Anterior cingulate cortex (tissue), 58 donors: Measurements from ENCODE around the gene HIPK2.

Source experiments
- DNase-seq, 58 donors: peaks; one replicate each; lab custom pipeline; 2025; lab: John Stamatoyannopoulos, UW

The HIPK2 gene

DNA sequence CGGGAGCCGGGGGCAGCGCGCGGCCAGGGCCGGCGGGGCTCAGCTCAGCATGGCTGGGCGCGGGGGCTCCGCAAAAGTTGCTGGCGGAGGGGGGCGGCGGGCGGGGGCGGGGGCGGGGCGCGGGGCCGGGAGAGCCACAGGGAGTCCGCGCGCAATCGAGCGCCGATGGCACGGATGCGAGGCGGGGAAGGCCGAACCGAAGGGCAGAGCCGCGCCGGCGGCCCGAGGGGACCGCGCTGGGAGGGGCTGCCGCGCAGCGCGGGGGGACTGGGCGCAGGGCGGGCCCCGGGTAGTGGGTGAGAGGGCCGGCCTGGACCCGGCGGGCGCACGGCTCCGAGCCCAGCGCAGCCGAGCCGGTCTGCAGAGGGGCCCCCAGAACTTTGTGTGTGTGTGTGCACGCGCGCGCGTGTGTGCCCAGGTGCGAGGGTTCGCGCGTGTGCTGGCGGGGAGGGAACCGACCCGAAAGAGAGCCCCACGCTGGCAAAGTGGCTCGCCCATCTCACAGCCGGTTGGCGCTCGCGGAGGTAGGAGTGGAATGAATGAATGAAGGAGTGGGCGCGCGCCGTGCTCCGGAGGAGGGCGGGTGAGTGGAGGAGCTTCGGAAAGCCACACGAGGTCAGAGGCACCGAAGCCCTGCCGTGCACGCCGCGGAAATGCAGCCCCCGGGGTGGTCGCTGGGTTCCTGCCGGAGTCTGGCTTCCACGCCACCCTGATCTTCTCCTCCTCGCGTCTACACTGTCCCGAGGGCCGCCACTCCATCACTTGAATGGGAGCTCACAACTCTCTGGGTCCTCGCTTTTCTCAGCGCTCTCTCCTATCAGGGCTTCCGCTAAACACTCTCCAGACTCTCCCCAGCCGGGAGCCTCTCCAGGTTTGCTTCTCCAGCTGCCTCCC lies at the start of gene HIPK2:
Gene HIPK2, minus strand, starts transcription at position 51 of the 894 bp plus-strand sequence. CDS start 375 bp downstream, outside the sequence.
- DNase-seq = peak in 53 of 58 donors; percentile 19 to 83 (median 62)

DNA sequence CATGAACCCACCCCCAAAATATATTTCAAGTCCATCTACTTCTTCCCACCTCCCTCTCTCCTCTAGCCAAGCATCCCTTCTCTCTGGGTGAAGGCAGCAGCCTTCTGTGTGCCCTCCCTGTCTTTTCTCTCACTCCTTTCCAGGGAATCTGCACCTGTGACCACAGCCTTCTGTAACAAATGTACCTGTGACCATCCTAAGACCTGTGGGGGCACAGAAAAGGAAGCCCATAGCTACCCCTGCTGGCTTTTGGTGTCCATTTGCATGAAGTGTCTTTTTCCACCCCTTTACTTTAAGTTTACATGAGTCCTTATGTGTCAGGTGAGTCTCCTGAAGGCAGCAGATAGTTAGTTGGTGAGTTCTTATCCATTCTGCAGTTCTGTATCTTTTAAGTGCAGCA lies 49.2 kb upstream of the HIPK2 start:
- DNase-seq = no peak

- no peak for DNase-seq
Measured at GRCh38 chr7:139825666-139826290, 48.0 kb upstream of the HIPK2 start.

DNA sequence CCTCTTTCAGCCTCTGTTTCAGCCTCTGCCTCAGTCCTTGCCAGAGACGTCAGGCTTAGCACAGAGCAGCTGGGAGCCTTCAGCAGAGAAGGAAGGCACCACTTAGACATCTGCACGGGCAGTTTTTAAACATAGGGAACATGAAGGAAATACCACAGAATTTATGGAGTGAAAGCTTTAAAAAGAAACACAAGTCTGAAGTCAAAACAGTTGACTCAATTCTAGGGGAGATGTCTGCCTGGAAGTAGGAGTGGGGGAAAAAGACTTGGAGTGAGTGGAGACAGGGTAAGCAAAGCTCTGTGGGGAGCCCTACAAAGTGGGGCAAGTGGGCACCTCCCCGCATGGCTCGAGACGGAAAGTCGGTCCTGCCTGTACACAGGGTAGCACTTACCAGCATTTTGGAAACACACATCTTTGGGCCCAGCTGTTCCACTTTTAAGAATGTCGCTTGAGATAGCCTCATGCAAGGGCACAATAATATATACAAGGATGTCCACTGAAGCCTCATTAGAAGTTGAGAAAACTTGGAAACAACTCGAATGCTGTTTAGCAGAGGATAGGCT lies 46.2 kb upstream of the HIPK2 start:
- DNase-seq = peak in 1 of 58 donors; percentile 8

GRCh38 chr7:139822855-139823254 lies 45.1 kb upstream of the HIPK2 start:
- no peak for DNase-seq

DNA sequence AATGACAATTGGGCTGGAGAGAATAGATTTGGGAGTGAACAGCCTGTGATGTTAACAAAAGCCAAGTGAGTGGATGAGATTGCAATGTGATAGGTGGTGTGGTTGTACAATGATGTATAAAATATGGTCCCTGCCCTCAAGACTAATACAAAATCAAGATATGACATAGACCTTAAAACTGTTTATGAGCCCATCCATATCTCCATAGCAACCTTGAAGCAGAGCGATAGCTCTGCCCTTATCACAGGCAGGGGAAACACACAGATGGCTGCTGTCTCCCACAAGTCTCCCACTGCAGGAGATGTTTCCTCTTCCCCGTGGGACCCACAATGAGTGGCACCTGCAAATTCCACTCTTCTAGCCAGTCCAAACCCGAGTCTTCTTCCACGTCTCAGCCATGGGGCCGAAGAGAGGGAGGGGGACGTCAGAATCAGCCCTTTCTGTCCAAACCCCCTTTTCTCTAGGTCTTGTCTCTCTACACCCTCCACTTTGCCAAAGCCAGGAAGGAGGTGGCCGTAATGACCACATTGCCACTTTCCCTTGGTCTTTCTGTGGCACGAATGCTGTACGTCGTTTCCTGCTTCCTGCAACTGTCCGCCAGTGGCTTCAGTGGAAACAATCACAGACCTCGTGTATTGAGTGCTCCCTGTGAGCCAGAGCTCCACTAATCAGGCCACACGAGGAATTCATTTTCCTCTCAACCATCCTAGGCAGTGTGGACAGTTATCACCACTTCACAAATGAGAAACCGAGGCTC lies 43.7 kb upstream of the HIPK2 start:
- no peak for DNase-seq

- DNase-seq = no peak
Measured at GRCh38 chr7:139820089-139820488, 42.3 kb upstream of the HIPK2 start.

GRCh38 chr7:139817249-139817648 lies 39.5 kb upstream of the HIPK2 start:
- DNase-seq = no peak

DNA sequence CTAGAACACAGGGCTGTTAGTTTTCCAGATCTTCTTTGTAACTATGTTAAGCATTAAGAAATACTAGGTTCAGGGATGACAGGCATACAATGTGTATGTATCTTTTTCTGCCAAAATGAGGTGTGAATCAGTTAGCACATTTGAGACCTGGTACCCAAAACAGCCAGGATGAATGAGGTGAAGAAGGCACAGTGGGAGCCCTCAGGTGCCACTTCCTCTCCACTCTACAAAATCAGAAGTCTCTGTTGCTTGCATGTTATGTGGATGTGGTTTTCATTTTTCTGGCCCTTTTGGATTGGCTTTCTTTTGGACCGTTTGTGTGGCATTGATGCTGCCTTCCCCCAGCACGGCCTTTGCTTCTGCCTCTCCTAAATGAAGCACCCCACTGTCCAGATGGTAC lies 35.9 kb upstream of the HIPK2 start:
- DNase-seq = no peak

DNA sequence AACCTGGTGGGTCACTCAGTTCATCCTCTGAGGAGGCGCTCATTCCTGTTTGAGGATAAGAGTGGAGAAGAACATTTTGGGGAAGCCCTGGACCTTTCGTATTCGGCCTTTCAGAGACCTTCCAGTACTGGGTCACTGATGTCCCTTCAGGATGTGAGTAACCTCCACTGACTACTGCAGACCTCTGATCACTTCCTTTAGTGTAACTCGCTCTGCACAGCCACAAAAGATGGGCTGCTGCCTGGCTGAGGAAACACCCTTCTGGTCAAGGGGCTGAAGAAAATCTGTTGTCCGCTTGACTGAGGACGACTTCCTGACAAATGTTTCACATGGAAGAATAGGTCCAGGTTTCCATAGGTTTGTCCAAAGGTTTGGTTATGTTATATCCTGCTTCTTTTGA lies 35.4 kb upstream of the HIPK2 start:
- no peak for DNase-seq

- DNase-seq = no peak
Measured at GRCh38 chr7:139811066-139811465, 33.3 kb upstream of the HIPK2 start.

DNA sequence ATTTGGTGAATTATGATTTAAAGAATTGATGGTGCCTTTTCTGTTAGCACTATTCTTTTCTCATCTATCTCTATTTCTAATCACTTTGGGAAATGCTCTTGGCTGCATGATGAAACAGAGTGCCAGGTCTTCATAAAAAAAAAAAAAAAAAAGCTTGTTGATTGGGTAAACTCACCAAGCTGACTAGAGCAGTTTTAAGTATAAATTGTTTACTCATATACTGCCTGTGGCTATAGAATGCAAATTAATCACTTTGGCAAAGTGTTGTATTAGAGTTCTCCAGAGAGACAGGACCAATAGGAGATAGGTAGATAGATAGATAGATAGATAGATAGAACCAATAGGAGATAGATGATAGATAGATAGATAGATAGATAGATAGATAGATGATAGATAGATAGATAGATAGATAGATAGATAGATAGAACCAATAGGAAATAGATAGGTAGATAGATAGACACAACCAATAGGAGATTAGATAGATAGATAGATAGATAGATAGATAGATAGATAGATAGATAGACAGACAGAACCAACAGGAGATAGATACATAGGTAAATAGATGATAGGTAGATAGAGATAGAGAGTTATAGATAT lies 31.1 kb upstream of the HIPK2 start:
- no peak for DNase-seq

- no peak for DNase-seq
Measured at GRCh38 chr7:139808427-139808826, 30.6 kb upstream of the HIPK2 start.

DNA sequence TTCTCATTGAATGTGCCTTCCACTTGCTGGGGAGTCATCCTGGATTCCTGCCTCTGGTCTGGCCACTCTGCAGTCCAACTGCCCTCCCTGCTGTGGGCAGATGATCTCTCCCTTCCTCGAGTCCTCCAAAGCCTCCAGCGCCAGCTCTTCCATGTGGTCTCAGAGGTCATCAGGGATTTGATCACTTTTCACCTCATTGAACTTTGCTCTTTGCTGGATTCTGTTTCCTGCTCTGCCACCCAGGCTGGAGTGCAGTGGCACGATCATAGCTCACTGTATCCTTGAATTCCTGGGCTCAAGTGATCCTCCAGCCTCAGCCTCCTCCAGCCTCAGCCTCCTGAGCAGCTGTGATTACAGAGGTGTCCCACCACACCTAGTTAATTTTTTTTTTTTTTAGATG lies 29.2 kb upstream of the HIPK2 start:
- DNase-seq = no peak

- DNase-seq = no peak
Measured at GRCh38 chr7:139804571-139804970, 26.8 kb upstream of the HIPK2 start.

DNA sequence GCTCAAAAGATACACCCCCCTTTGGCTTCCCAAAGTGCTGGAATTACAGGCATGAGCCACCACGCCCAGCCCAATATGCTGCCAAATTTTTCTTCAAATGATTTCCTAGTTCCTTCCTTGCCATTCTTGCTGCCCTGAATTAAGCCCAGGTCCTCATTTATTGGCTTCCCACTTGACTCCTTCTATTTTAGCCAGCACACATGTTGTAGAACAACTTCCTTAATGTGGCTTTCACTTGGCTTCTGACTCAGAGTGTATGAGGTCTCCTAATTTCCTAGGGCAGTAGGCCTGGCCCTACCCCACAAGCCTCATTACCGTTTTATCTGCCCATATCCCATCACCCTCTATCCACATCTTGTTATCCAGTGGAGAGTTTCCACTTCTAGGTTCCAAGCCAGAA lies 21.8 kb upstream of the HIPK2 start:
- DNase-seq = peak in 1 of 58 donors; percentile 4

GRCh38 chr7:139798892-139799291 lies 21.1 kb upstream of the HIPK2 start:
- no peak for DNase-seq

DNA sequence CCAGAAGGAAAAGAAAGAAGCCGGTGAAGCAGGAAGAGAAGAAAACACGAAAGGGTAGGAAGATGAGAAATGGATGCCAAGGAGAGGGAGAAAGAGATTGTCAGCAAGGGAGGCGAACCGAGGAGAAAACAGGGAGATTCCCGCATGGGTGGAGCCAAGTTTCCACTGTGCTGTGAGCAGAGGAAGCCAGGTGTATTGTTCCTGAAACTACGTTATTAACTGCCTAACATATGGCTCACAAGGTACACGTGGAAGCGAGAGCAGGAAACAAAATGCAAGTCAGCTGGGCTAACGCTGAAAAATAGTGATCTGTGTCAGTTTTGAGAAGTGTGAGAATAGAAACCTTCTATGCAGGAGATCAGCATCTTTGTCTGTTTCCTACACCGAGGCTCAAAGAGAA lies 20.4 kb upstream of the HIPK2 start:
- DNase-seq = peak in 1 of 58 donors; percentile 4

- no peak for DNase-seq
Measured at GRCh38 chr7:139797607-139798006, 19.8 kb upstream of the HIPK2 start.

- DNase-seq = no peak
Measured at GRCh38 chr7:139791316-139791715, 13.5 kb upstream of the HIPK2 start.
